ENCODE results near the gene PTPRA. TPM values are rescaled to one million over a fixed set of nuclear protein-coding genes. Genes with fewer than 3 reads are reported as not detected.
A peak's percentile ranks its signal among the peaks of the same experiment; 100 is the strongest.

Gene PTPRA
- total and polyA plus RNA-seq, 2 of the 13 experiments (the other 11 are each of a cell fraction or from before 2014, with no cell fraction given): 47.2 to 127 TPM

- TF ChIP-seq ELK4 (CRISPR knock-in tag; IDR thresholded peaks at IDR 0.05; ENCODE audit: borderline replicate concordance): no peak; the same call in 1 of the 2 replicates
- peak; percentile 93 for TF ChIP-seq HCFC1 (IDR thresholded peaks at IDR 0.05; ENCODE audit: low read depth, low read length)
- peak; percentile 68; the same call in 1 of the 2 replicates for TF ChIP-seq ZNF142 (CRISPR knock-in tag; IDR thresholded peaks at IDR 0.05)
- peak; percentile 84 for TF ChIP-seq ZNF616 (CRISPR knock-in tag; IDR thresholded peaks at IDR 0.05; ENCODE audit: low read depth)
- TF ChIP-seq DDIT3 (CRISPR knock-in tag; IDR thresholded peaks at IDR 0.05): peak; percentile 42; the same call in 1 of the 2 replicates
- TF ChIP-seq CTCF (CRISPR knock-in tag; IDR thresholded peaks at IDR 0.05): peak; percentile 18; the same call in 1 of the 2 replicates
- peak; percentile 93 for TF ChIP-seq IKZF4 (CRISPR knock-in tag; IDR thresholded peaks at IDR 0.05; ENCODE audit: borderline replicate concordance, low read depth, not compliant biosample characterization)
- TF ChIP-seq LCORL (IDR thresholded peaks at IDR 0.05): peak; percentile 77
- TF ChIP-seq LCORL (CRISPR knock-in tag; IDR thresholded peaks at IDR 0.05): peak; percentile 91; the same call in 1 of the 2 replicates
- peak; percentile 94 for TF ChIP-seq ZSCAN21 (CRISPR knock-in tag; IDR thresholded peaks at IDR 0.05; ENCODE audit: borderline replicate concordance)
- TF ChIP-seq FOXC1 (CRISPR knock-in tag; IDR thresholded peaks at IDR 0.05; ENCODE audit: borderline replicate concordance): peak; percentile 99
- 0 out of 2 replicates have a peak, but pooled peaks have one; percentile 20 for TF ChIP-seq TBX3 (IDR thresholded peaks at IDR 0.05; ENCODE audit: borderline replicate concordance)
- TF ChIP-seq TFDP1 (CRISPR knock-in tag; IDR thresholded peaks at IDR 0.05; ENCODE audit: borderline replicate concordance): peak; percentile 88; the same call in 1 of the 2 replicates
- peak; percentile 89 for TF ChIP-seq ZNF160 (CRISPR knock-in tag; IDR thresholded peaks at IDR 0.05)
- TF ChIP-seq MTA3 (CRISPR knock-in tag; IDR thresholded peaks at IDR 0.05): peak; percentile 92; the same call in 1 of the 2 replicates
- peak; percentile 99 for TF ChIP-seq KAT8 (CRISPR knock-in tag; IDR thresholded peaks at IDR 0.05)
- peak; percentile 96 for TF ChIP-seq SAP130 (CRISPR knock-in tag; IDR thresholded peaks at IDR 0.05; ENCODE audit: low read depth)
- no peak for TF ChIP-seq ZSCAN29 (CRISPR knock-in tag; conservative IDR thresholded peaks at IDR 0.05)
These were observed 32.9 kb upstream of the PTPRA start, which contains the start of the genes PCED1A and VPS16 (continued) for GRCh38 chr20:2840138-2840966.
